Measurements from ENCODE around the gene IGFBPL1.
"Not testable (repeated sequence)": the region's sequence is repeated elsewhere in the genome, so short reads cannot be mapped to it uniquely, and the experiment has no call there.

IGFBPL1 gene

DNA sequence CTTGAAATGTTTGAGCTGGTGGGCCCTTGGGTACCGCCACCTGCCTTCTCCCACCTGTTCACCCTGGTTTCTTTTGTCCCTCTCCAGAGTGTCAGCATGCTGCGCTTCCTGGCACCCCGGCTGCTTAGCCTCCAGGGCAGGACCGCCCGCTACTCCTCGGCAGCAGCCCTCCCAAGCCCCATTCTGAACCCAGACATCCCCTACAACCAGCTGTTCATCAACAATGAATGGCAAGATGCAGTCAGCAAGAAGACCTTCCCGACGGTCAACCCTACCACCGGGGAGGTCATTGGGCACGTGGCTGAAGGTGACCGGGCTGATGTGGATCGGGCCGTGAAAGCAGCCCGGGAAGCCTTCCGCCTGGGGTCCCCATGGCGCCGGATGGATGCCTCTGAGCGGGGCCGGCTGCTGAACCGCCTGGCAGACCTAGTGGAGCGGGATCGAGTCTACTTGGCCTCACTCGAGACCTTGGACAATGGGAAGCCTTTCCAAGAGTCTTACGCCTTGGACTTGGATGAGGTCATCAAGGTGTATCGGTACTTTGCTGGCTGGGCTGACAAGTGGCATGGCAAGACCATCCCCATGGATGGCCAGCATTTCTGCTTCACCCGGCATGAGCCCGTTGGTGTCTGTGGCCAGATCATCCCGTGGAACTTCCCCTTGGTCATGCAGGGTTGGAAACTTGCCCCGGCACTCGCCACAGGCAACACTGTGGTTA is 28.4 kb downstream of the IGFBPL1 start:
- DNase-seq = no peak

DNA sequence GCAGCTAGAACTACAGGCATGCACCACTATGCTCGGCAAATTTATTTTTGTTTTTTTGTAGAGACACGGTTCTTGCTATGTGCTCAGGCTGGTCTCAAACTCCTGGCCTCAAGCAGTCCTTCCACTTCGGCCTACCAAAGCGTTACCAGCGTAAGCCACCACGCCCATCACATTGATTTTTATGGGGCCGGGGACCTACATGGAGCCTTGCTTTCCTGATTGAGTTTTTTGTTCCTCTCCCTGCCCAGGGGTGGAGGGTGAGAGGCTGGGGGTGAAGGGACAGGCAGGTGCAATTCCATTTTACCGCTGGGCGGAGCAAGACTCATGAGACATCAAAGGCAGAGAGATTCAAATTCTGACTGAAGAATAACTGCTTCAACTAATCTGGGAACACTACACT is 29.8 kb downstream of the IGFBPL1 start:
- DNase-seq = no peak

DNA sequence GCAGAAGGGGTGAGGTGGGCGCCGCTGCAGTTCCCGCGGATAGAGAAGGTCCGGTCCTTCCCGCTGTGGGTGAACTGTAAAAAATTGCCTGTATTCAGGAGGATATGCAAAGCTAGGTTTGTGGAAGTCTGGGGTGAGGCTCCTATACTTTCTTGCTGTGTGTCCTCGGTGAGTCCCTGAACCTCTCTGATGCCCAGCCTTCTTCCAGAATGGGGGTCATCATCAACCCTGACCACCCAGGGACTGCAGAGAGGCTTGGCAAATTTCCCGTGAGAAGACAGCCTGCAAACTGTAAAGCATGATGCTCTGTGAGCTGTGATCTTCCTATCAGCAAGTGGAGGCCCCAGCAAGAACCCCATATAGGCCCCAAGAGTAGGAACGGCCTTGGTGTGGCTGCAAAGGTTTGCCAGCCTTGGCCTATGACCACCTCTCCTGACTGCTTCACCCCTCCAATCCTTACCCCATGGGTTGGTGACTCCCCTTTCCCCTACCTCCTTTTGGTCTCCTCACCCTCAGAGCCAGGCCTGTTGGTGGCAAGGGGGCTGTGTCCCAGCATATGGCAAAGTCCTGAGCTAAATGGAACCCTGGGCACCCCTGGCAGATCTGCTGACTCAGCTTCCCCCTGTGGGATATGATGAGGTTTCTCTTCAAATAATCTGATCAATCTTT is 31.0 kb downstream of the IGFBPL1 start:
- DNase-seq = no peak

DNA sequence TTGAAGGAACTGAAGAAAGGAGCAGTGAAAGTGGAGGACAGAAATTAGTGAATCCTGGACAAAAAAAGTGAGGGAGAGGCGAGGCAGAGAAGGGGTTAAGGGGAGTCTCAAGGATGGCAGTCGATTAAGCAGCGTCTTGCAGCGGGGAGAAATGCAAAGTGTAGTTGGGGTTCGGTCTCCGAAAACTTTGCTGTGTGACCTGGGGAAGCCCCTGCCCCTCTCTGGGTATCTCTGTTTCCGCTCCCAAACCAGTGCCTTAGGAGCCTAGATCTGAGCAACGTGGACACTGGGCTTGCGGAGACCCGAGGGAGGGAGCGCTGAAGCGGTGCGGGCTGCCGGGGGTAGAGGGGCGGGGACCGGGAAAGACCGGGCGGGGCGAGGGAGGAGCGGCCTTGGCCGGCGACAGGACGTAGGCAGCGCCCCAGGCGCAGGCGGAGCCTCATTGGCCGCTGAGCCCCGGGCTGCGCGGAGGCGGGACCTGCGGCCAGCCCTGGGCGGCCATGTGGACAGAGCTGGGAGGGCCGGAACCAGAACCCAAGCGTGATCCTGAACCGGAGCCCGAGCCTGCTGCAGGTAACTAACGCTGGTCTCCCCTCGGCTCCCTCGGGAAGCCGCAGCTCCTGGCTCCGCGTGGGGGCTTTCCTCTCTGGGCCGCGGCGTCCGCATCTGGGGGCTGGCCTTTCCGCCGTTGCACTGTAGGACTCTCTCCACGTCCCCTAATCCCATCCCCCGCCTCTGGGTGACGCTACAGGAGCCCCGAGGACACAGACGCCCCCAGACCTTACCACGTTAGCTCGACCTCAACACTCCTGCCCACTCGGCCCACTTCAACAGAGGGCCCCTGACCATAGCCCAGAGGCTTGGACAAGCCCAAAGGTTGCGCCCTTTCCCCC is 31.8 kb downstream of the IGFBPL1 start, which contains the start of gene ALDH1B1:
TSS of gene ALDH1B1 (plus strand) at position 468 of the 893 bp plus-strand sequence. CDS start 3,047 bp downstream, outside the sequence.
- DNase-seq = peak; percentile 84

DNA sequence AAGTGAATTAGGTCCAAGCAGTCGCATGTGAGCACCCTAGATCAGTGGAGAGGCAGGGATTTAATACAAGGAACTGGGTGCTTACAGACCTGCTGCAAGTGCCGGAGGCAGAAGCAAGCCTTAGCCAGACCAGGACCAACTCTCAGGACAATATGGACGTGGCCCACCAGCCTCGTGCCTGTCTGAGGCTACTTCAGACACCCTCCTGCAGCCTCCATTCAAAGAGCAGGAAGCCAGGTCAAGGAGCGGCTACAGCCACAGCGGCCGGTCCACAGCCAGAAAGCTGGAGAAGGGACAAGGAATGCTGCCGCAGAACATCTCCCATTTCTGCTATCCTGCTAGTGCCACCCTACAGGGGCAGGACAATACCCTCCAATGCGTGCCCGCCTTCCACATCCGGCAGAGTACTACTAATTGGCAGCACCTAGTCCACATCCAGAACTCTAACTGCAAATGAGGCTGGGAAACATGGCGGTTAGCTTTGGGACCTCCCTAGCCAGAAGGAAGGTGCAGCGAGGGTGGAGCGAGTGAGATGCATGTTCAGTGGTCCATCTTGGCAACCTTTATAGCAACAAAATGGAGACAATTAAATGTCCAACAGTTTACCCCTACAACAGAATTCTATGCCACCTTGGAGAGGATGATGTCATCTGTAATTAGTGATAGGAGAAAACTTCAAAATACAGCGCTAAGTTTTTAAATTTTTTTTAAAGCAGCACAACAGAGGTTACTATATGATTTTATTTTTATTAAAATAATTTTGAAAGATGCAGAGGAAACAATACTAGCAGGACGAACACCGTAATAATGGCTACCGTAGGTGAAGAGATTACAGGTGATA is 32.8 kb downstream of the IGFBPL1 start:
- no peak for DNase-seq

GRCh38 chr9:38390851-38391250 is 33.4 kb downstream of the IGFBPL1 start:
- DNase-seq = no peak

DNA sequence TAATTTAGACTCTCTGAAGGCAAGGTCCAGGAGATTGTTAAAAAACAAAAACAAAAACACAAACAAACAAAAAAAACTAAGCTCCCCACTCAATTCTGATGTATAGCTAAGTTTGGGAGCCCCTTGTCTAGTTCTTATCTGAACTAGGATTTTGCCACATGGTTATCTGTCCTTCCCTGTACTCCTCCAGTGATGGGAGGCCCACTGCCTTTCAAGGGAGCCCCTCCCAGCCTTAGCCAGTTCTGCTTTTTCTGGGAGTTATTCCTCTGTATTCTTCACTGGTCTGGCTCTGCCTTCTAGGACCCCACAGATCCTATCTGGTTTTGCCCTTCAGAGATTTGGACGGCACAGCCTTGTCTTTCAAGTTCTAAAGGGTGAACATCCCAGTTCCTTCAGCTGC is 33.8 kb downstream of the IGFBPL1 start:
- DNase-seq = no peak

GRCh38 chr9:38389313-38389712 is 34.9 kb downstream of the IGFBPL1 start:
- no peak for DNase-seq

GRCh38 chr9:38388283-38389223 is 35.7 kb downstream of the IGFBPL1 start:
- DNase-seq = no peak

DNA sequence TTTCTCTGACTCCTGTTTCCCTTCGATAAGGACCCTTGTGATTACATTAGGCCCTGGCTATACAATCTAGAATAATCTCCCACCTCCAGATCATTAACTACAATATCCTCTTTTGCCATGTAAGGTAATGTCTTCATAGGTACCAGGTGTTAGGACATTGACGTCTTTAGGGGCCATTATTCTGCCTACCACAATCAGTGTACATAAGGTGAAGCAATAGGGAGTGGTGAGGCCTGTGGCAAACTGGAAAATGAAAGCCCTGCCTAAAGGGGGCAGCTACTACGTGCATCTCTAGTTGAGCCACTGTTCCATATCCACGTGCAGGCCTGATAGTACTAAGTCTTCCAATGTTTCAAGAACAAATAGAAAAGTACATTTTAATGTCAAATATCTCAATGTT is 36.5 kb downstream of the IGFBPL1 start:
- no peak for DNase-seq

DNA sequence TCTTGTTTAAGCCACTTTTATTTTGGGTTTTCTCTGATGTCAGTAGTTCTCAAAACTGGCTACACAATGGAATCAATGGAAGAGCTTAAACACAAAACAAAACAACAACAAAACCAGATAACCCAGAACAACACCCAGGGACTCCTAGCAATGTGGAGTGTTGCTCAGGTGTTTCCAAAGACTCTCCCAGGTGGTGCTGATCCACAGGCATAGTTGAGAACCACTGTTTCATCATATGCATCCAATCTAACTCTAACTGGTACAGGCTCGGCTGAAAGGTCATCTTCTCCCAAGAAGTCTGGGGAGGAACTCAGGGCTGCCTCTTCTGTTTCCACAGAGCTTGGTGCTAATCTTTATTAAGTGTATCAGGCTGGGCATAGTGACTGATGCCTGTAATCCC is 37.2 kb downstream of the IGFBPL1 start:
- no peak for DNase-seq

- no peak for DNase-seq
These were observed 37.8 kb downstream of the IGFBPL1 start for GRCh38 chr9:38386319-38386895.

- no peak for DNase-seq
These were observed 38.4 kb downstream of the IGFBPL1 start for GRCh38 chr9:38385896-38386295.

- no peak for DNase-seq
These were observed 39.0 kb downstream of the IGFBPL1 start for GRCh38 chr9:38384990-38385848.

GRCh38 chr9:38382141-38382540 is 42.1 kb downstream of the IGFBPL1 start:
- DNase-seq = no peak

GRCh38 chr9:38380872-38381534 is 43.3 kb downstream of the IGFBPL1 start:
- peak; percentile 86 for DNase-seq

- peak; percentile 24 for DNase-seq
These were observed 43.9 kb downstream of the IGFBPL1 start for GRCh38 chr9:38380230-38380871.

- not testable (repeated sequence) for DNase-seq
These were observed 46.7 kb downstream of the IGFBPL1 start for GRCh38 chr9:38377336-38378083.

Data from NCI-H1092 treated with DMSO at 0.1 percent for 48 hours (cell line).